Measurements from ENCODE around the gene DLG4.

The DLG4 gene

GRCh38 chr17:7229504-7229903, 9.9 kb upstream of the DLG4 start:
- no peak for DNase-seq (ENCODE audit: low read depth in 2 of 2)

DNA sequence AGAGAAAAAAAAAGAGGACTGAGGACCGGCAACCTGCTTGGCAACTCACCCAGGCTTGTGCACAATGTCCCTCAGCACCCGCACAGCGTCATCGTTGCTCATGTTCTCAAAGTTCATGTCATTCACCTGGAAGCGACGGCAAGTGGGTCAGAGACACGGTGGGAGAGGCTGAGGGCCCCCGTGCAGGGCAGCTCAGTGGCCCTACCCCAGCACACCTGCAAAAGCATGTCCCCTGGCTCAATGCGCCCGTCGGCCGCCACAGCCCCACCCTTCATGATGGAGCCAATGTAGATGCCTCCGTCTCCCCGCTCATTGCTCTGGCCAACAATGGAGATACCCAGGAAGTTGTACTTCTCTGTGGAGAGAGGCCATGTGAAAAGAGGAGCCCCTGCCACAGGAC, 9.3 kb upstream of the DLG4 start:
- DNase-seq (ENCODE audit: low read depth in 2 of 2): no peak

DNA sequence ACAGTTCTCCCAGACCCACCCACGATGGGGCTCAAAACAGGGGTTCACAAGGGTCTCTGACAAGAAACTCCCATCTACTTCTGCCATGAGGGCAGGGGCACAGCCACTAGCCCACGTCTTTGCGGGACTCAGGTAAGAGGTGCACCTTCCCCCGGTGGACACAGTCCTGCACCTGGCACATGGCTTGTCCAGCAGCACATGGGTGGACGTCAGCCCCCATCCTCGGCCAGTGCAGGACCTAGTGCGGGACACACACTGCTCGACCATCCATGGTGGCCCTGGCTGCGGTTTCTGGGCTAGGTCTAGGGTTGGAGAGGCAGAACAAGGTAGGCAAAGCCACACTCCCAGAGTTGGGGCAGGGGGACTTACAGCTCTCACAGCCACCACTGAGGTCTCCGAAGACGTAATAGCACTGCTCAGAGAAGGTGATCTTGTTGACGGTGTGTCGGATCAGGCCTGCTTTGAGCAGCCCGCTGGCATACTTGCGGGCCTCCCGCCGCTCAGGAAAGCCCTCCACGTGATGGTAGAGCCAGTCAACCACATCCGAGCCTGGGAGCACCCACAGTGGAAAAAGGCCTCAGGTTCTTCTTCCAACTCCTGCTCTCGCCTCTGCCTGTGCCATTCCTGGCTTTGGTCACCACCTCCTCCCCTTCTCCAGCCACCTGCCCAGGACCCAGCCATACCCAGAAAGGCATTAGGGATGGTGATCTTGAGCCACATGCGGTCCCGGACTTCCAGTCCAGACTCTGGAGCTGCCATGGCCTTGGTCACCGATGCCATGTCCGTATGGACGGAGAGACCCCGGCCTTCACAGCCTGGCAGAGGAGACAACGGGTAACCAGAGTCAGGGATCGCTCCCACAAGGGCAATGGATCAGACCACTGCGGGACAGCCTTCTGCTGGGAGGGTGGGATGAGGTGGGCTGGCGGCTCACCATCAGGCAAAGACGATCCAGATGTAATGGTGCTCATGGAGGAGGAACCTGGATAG, 7.4 kb upstream of the DLG4 start:
- DNase-seq (ENCODE audit: low read depth in 2 of 2): no peak

GRCh38 chr17:7225711-7226331, 6.2 kb upstream of the DLG4 start:
- DNase-seq (ENCODE audit: low read depth in 2 of 2): no peak

- no peak for DNase-seq (ENCODE audit: low read depth in 2 of 2)
Observed at GRCh38 chr17:7224661-7225111, 5.0 kb upstream of the DLG4 start.

DNA sequence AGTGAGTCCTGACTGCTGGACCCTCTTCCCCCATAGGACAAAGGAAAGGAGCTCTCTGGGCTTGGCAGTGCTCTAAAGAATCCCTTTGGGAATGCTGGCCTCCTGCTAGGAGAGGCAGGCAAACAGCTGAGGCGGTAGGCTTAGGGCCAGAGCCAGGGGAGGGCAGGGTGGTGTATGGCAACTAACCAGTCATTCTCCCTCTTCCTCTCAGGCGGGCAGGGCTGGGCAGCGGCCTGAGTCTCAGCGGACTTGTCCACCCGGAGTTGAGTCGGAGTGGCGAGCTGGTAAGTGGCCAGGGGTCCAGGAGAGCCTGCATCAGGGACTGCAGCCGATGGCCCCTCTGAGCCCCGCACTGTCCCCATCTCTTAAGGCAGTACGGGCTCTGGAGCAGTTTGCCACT, 4.5 kb upstream of the DLG4 start:
- no peak for DNase-seq (ENCODE audit: low read depth in 2 of 2)

- DNase-seq (ENCODE audit: low read depth in 2 of 2): no peak
Observed at GRCh38 chr17:7223375-7223774, 3.7 kb upstream of the DLG4 start.

- DNase-seq (ENCODE audit: low read depth in 2 of 2): no peak
Observed at GRCh38 chr17:7222972-7223292, 3.3 kb upstream of the DLG4 start.

DNA sequence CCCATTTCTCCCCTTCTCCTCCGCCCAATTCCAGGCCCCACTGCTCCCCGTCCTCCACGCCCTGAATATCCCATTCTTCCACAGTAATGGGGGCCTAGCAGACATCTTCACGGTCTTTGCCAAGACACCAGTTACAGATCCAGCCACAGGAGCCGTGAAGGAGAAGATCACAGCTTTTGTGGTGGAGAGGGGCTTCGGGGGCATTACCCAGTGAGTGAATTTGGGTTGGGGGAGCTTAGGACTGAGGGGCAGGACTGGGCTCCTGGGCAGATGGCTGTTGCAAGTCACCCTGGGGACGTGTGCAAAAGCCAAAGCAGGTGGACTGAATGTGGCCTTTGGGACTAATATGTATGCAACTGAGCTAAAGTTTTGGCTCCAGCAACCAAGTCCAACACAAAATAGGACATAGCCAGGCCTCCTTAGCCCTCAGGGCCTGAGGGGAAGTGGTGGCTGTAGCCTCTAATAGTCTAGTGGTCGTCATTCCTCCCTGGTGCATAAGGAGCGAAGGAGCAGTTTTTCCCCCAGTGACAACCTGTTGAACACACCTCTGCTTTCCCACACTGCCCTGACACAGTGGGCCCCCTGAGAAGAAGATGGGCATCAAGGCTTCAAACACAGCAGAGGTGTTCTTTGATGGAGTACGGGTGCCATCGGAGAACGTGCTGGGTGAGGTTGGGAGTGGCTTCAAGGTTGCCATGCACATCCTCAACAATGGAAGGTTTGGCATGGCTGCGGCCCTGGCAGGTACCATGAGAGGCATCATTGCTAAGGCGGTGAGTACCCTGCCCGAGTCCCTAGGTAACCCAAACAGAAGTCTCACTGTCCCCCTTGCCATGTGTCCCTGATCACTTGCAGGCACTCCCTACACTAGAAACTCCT, 2.7 kb upstream of the DLG4 start:
- no peak for DNase-seq (ENCODE audit: low read depth in 2 of 2)

DNA sequence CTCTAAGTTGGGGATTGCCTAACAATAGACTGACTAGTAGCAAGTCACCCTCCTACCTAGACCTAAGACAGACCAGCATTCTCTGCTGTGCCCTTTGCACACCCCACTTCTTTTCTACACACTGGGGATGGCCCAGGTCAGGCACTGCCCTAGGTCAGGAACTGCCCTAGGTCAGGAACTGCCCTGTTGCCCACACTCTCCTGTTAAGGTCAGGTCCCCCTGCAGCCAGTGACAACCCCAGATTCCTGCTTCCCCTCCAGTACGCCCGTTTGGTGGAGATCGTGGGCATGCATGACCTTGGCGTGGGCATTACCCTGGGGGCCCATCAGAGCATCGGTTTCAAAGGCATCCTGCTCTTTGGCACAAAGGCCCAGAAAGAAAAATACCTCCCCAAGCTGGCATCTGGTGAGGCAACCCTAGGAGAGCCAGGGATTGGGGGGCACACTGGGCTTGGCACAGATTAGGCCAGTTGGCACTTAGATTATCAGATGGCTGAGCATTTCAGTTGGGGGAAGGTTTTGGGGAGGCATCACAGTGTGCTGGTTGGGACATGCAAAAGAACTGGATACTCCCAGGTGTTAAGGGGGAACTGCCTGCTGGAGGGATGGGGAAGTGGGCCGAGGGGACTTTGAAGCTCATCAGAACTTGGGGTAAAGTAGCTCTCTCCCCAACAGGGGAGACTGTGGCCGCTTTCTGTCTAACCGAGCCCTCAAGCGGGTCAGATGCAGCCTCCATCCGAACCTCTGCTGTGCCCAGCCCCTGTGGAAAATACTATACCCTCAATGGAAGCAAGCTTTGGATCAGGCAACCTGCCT, 1.8 kb upstream of the DLG4 start:
- DNase-seq (ENCODE audit: low read depth in 2 of 2): no peak

DNA sequence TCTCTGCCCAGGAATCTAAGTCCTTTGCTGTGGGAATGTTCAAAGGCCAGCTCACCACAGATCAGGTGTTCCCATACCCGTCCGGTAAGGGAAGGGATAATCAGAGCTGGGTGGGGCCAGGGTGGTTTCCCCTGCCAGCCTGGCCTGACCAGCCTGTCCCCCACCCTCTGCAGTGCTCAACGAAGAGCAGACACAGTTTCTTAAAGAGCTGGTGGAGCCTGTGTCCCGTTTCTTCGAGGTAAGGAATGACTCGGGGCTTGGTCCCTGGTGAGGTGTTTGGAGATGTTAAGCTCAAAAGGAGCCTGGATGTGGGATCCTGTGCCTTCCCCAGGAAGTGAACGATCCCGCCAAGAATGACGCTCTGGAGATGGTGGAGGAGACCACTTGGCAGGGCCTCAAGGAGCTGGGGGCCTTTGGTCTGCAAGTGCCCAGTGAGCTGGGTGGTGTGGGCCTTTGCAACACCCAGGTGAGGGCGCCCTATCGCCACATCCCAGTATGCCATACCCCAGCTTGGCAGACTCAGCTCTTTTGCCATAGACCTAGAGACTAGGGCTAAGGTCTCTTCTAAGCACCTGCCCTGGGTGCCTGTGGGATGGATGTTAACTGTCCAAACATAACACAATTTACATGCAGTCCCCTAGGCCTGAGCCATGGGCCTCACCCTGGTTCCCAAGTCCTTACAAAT, 1.1 kb upstream of the DLG4 start:
- DNase-seq (ENCODE audit: low read depth in 2 of 2): no peak

DNA sequence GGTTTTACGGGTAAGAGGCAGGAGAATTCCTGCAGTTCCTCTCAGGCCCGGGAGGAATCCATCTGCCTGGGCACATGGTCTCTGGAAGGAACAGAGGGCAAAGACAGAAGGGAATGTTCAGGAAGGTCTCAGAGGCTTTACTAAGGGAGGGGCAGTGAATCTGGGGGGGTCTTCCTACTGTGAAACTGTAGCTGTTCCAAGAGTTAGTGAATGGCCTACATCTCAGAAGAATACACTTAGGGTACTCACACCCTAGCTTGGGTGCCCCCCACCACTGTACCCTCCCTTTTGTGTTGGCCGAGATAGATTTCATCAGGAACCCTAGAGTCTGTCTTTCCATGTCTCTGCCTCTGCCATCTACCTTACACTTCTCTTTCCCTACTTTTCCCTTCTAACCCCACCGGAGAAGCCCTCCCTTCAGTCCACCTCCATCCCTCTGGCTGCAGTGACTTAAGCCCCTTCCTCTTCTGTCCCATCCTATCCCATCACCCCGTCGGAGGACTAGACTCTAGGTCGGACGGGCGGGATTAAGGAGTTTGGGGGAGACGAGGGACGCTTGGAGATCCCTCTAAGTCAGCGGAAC, 316 bp downstream of the DLG4 start:
- no peak for DNase-seq (ENCODE audit: low read depth in 2 of 2)

DNA sequence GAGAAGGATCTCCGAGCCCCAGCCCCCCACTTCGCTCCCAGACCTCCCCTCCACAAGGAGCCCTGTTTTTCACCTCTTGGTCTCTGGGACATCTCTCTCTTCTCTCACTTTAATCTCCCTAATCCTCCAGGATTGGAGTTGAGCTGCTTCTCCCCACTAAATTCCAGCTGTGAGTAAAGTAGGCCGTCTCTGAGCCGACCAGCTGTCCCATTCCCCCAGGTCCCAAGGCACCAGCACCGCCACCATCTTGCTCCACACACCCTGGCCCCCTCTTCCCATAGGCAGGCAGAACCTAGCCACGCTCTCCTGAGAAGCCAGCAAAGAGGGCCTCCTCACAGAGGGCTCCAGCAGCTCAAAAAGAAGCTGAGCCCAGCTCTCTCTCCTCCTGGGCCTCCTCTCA, 878 bp downstream of the DLG4 start:
- DNase-seq (ENCODE audit: low read depth in 2 of 2): no peak

DNA sequence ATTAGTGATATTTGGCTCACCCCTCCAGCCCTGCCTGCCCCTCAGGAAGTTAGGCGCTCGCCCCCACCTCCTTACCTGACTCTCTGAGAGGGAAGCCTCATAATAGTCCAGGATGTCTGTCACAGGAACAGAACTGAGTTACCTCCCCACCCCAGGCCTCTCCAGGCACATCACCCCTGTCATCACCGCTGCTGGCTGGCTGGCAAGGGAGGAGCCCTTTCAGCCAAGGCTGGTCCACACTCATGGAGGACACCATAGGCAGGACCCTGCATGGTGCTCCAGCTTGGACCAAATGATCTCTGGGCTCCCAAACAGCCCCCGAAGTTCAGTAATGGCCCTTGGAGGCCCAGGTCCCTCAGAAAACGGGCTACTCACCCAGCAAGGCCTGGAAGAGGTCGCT, 1.5 kb downstream of the DLG4 start:
- no peak for DNase-seq (ENCODE audit: low read depth in 2 of 2)

GRCh38 chr17:7217113-7217987, 2.3 kb downstream of the DLG4 start:
- DNase-seq (ENCODE audit: low read depth in 2 of 2): no peak

DNA sequence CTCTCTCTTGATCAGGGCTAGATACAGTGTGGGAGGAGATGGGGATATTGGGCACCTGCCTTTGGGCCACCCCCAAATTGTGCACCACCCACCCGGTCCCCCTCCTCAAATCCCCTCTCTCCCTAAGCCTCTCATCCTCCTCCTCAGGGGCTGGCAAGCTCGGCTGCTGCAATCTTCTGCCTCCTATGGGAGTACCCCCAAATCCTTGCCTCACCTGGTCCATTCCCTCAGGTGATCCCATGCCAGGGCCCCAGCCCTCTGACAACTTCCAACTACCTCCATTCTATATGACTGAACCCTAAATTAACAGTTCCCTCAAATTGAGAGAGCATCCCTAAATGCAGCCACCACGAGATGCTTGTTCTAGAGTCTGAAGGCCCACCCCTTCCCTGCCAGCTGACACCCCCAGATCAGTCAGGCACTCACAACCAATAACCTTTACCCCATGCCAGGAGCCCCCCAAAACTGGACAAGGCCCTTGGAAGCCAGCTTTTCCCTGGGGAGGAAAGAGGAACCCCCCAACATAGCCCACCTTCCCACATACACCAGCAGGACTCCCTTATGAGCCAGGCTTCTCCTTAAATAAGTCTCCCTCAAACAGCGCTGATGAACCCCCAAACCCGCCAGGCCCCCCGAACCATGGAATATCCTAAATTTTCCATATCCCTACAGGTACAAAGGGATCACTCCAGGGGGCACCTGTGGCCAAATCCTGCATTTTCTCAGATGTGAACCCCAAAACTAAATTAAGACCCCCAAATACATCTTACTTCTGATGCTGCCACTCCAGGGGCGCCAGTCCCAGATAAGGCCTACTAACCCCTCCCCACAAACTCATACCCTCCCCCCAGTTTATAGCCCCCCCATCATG, 3.2 kb downstream of the DLG4 start:
- no peak for DNase-seq (ENCODE audit: low read depth in 2 of 2)

- DNase-seq (ENCODE audit: low read depth in 2 of 2): no peak
Observed at GRCh38 chr17:7215652-7216180, 3.9 kb downstream of the DLG4 start.

- DNase-seq (ENCODE audit: low read depth in 2 of 2): no peak
Observed at GRCh38 chr17:7215136-7215638, 4.4 kb downstream of the DLG4 start.

Data from stimulated activated CD4-positive, alpha-beta T cell treated with anti-CD3 and anti-CD28 coated beads, Interleukin-12 subunit alpha, Interleukin-12 subunit beta, amount 100 ng/mL, for 24 hours (primary cell).